HG02852 (cell line): ENCODE results near the gene VASP.
"Not testable (repeated sequence)": the region's sequence is repeated elsewhere in the genome, so short reads cannot be mapped to it uniquely, and the experiment has no call there.

Experiments
- ATAC-seq: cut with Tn5 transposase; IDR thresholded peaks from one replicate; pipeline ENCODE4 v1.9.1; 2021; ENCODE audit warnings: mild to moderate bottlenecking, moderate library complexity; ENCODE audit not compliant: unreplicated experiment

VASP gene

GRCh38 chr19:45496349-45496953 lies 10.8 kb upstream of the VASP start:
- ATAC-seq, result no peak

- ATAC-seq, result no peak
Observed at GRCh38 chr19:45497791-45498190, 9.5 kb upstream of the VASP start.

GRCh38 chr19:45498411-45499195 lies 8.7 kb upstream of the VASP start, which contains the start of gene PPM1N:
Gene PPM1N (plus strand): TSS chr19:45498443. CDS start chr19:45498473, 30 bp downstream.
- ATAC-seq, result no peak

DNA sequence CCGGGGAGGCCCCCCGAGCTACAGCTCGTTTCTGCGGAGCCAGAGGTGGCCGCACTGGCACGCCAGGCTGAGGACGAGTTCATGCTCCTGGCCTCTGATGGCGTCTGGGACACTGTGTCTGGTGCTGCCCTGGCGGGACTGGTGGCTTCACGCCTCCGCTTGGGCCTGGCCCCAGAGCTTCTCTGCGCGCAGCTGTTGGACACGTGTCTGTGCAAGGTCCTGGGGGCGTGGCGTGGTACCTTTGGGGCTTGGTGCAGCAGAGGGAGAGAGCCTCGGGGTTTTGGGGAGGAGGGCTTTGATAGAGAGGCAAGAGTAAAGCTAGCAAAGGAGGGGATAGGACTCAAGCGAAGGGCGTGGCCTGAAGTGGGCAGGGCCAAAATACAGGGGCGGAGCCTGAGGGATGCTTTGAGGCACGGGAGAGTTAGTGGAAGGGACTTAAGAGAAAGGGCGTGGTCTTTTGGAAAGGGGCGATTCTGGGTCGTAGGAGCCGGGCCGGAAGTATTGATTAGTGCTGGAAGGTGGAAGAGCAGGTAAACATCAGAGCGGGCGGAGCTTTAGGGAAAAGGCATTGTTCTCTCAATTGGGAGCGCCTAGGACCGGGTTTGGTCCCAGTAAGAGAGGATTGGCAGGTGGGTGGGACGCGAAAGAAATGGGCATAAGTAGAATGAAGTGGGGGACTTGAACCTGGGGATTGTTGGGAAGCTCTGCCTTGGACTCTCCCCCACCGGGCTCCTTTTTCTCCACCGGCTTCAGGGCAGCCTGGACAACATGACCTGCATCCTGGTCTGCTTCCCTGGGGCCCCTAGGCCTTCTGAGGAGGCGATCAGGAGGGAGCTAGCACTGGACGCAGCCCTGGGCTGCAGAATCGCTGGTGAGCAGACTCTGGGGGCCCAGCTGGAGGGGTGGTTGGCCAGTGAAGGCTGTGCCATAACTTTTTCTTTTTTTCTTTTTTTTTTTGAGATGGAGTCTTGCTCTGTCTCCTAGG lies 7.8 kb upstream of the VASP start:
- no peak for ATAC-seq

- ATAC-seq, result no peak
Observed at GRCh38 chr19:45500918-45501729, 6.2 kb upstream of the VASP start.

DNA sequence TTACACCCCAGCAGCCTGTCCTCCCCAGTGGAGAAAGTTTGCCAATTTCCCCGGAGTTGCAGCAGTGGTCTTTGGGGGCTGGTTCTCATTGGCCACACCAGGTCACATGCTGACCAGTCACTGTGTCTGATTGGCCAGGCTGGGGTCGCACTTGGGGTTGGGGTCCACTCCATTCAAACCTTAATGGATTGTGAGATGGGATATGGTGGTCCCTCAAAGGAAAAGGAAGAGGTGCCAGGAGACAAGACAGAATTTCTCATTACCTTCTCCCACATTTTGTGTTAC lies 5.6 kb upstream of the VASP start:
- ATAC-seq, result no peak

DNA sequence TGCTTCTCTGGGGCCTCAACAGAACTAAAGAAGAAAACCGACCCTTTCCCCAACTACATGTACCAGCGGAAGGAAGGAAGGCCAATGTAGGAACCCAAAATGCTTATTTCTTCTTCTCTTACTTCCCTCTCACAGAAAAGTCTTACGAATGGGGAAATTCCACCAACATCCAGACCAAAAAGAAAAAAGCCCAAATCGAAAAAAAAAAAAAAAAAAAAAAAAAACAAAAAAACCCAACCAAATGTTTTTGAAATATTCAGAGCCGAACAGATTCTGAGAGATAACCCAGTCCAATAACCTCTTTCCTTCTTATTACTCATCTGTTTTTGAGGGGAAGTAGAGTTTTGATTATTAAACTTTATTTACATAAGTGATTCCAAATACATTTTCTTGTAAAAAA lies 5.2 kb upstream of the VASP start:
- no peak for ATAC-seq

GRCh38 chr19:45503909-45504308 lies 3.4 kb upstream of the VASP start:
- no peak for ATAC-seq

DNA sequence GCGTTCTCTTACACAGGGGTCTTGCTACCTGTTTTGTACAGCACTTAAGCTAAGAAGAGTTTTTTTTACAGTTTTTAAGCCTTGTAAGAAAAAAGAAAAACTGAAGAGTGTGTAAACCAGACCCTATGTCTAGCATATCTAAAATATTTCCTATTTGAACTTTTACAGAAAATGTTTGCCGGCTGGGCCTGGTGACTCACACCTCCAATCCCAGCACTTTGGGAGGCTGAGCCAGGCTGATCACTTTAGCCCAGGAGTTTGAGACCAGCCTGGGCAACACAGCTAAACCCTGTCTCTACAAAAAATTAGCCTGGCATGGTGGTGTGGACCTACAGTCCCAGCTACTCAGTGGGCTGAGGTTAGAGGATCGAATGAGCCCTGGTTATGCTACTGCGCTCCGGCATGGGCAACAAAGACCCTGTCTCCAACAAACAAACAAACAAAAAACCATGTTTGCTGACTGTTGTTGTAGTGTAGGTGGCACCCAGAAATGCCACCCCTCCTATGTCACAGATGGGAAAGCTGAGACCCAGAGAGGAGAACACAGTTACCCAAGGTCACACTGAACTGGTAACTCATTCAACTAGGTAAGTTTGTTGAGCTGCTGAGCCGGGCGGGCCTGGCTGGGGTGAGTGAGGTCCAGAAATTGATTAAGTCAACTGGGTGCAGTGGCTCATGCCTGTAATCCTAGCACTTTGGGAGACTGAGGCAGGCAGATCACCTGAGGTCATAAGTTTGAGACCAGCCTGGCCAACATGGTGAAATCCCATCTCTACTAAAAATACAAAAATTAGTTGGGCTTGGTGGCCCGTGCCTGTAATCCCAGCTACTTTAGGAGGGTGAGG lies 1.9 kb upstream of the VASP start:
- no peak for ATAC-seq

GRCh38 chr19:45505996-45506245 lies 1.4 kb upstream of the VASP start:
- no peak for ATAC-seq

DNA sequence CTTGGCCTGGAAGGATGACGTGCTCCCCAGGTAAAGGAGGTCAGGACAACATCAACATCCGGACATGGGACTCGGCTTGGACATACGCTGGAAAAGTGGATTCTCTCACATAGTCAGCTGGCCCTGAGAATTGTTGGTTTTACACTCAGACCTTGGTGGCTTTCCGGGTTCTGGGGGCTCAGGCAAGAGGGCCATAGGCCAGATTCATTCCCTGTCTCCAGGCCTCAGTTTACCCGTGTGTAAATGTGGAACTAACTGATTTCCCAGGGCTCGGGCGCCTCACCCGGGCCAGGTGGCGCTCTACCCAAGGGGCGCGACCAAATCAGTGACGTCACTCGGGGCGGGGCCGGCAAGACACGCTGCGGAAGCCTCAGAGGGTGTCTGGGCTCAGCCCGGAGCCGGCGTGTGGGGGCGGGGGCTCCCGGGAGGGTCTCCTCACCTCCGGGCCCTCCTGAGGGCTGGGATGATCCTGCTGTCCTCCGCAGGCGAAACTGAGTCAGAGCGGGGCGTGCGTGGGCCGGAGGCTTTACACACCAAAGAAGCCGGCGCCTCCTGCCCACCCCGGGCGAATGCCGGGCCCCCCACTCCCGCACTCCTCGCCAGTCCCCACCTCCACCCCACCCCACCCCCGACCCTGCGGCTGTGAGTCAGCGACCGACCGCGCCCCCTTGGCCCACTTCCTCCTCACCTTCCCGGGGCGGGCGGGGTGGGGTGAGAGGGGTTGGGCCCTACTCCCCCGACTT lies 862 bp upstream of the VASP start:
- ATAC-seq, result peak; percentile 59

DNA sequence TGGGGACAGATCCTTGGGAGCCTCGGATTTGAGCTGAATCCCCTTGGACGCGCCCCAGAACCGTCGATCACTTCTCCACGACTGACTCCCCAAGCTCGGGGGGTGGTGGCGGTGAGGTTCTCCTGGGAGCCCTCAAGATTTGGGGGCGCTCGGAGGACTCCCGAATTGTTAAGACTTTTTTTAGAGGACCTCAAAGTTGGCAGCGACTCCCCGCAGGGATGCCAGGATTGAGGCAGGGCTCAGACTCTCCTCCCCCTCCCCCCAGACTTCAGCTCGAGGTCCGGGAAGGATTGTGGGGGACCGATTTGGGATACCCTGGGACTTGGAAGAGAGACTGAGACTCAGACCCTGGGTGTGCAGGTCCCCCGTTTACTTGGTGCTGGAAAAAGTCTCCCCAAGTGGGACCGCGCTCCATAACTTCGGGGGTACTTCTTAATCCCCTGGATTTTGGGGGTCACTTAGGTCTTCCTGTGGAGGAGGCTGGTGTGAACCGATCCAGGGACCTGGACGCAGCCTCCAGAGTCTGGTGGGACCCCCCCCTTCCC lies 665 bp downstream of the VASP start:
- no peak for ATAC-seq

DNA sequence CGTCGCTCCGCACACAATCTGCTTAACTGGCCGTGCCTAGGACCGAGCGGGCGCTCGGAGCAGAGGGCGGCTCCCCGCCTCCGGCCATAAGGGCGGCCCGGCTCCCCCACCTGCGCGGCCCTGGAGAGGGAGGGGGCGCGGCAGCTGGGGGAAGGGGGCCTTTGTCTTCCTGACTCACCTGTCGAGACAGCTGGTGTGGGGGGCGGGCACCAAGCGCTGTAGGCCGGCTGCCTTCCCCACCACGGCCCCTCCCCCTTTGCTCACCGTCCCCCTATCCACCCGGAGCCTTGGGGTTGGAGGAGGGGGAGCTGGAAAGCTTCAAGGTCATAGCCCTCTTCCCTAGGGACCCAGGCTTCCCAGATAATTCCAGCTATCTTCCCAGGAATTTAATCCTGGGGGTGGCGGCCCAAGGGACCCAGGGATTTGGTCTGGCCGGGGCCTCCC lies 1.2 kb downstream of the VASP start:
- ATAC-seq, result no peak

GRCh38 chr19:45508861-45509691 lies 1.8 kb downstream of the VASP start:
- ATAC-seq, result no peak

DNA sequence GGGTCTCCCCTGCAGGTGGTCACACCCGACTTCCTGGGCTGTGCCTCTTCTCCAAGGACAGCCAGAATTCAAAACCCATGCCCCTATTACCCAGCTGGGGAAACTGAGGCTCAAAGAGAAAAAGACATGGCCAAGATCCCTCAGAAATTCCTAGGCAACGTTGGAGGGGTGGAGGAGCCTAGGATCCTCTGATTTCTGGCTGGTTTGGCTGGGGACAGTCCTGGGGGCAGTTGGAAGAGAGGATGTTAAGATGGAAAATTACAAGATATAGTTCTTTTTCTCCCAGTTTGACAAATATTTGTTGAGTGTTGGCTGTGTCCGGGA lies 2.4 kb downstream of the VASP start:
- ATAC-seq, result no peak

DNA sequence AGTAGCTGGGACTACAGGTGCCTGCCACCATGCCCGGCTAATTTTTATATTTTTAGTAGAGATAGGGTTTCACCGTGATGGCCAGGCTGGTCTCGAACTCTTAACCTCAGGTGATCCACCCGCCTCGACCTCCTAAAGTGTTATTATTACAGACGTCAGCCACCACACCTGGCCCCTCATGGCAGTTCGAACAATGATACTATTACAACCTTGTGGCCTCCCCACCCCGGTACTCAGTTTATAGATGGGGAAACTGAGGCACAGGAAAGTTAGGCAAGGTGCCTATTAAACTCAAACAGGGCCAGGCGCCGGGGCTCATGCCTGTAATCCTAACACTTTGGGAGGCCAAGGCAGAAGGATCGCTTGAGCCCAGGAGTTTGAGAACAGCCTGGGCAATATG lies 3.1 kb downstream of the VASP start:
- ATAC-seq, result not testable (repeated sequence)

GRCh38 chr19:45511074-45511473 lies 3.8 kb downstream of the VASP start:
- no peak for ATAC-seq

- no peak for ATAC-seq
Observed at GRCh38 chr19:45512881-45513483, 5.7 kb downstream of the VASP start.
